Measurements from ENCODE around the gene NOPCHAP1.

Gene NOPCHAP1

GRCh38 chr12:105025890-105026289 lies 39.8 kb downstream of the NOPCHAP1 start:
- DNase-seq: no peak

- DNase-seq: no peak
These were observed 40.3 kb downstream of the NOPCHAP1 start for GRCh38 chr12:105026411-105026810.

GRCh38 chr12:105030820-105031807 lies 45.0 kb downstream of the NOPCHAP1 start:
- DNase-seq: no peak

GRCh38 chr12:105032703-105033357 lies 46.7 kb downstream of the NOPCHAP1 start:
- no peak for DNase-seq

- no peak for DNase-seq
These were observed 47.7 kb downstream of the NOPCHAP1 start for GRCh38 chr12:105033851-105034250.
